IMR-90 (cell line): Measurements from ENCODE around the gene ZDHHC6.

ENCODE experiments used
- CEBPB ChIP-seq: IDR thresholded peaks from 2 replicates; pipeline ENCODE4 v1.6.1; 2012; ENCODE audit warnings: low read depth, low read length, improper control_type of control experiment
- CTCF ChIP-seq: conservative IDR thresholded peaks from 2 replicates; pipeline ENCODE4 v1.5.1; 2012; ENCODE audit warnings: mild to moderate bottlenecking, low read depth, low read length, improper control_type of control experiment
- POLR2A ChIP-seq: IDR thresholded peaks from 2 replicates; pipeline ENCODE4 v1.6.1; 2012; ENCODE audit warnings: mild to moderate bottlenecking, low read depth, low read length
- RAD21 ChIP-seq: IDR thresholded peaks from 2 replicates; pipeline ENCODE4 v1.6.1; 2012; ENCODE audit warnings: low read length, improper control_type of control experiment

DNA sequence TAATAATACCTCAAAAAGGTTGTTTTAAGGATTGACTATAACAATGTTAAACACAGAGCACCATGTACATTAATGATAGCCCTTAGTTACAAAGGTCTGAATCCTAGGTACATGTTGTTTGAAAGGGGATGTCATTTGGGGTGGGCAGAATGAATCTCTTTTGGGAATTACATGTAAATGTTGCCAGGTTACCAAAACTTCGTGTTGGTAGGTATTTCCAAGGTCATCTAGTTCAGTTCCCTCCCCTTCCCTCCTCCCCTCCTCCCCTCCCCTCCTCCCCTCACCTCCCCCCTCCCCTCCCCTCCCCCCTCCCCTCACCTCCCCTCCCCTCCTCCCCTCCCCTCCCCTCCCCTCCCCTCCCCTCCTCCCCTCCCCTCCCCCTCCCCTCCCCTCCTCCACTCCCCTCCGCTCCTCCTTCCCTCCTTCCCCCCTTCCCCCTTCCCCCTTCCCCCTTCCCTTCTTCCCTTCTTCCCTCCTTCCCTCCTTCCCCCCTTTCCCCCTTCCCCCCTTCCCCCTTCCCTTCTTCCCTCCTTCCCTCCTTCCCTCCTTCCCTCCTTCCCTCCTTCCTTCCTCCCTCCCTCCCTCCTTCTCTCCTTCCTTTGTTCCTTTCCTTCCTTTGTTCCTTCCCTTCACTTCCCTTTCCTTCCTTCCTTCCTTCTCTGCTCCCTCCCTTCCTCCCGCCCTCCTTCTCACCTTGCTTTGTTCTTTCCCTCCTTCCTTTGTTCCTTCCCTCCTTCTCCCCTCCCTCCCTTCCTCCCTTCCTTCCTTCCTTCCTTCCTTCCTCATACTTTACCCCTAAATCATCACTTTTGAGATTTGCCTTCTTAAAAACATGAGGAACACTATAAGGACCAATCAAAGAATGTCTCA, 8.4 kb upstream of the ZDHHC6 start:
- TF ChIP-seq CEBPB = no peak
- no peak for TF ChIP-seq CTCF
- no peak for TF ChIP-seq POLR2A
- no peak for TF ChIP-seq RAD21
